ENCODE measurements around the gene DYRK4.
A peak's percentile ranks its signal among the peaks of the same experiment; 100 is the strongest.
"Not testable (repeated sequence)": the region's sequence is repeated elsewhere in the genome, so short reads cannot be mapped to it uniquely, and the experiment has no call there.

DYRK4 gene, protein sequence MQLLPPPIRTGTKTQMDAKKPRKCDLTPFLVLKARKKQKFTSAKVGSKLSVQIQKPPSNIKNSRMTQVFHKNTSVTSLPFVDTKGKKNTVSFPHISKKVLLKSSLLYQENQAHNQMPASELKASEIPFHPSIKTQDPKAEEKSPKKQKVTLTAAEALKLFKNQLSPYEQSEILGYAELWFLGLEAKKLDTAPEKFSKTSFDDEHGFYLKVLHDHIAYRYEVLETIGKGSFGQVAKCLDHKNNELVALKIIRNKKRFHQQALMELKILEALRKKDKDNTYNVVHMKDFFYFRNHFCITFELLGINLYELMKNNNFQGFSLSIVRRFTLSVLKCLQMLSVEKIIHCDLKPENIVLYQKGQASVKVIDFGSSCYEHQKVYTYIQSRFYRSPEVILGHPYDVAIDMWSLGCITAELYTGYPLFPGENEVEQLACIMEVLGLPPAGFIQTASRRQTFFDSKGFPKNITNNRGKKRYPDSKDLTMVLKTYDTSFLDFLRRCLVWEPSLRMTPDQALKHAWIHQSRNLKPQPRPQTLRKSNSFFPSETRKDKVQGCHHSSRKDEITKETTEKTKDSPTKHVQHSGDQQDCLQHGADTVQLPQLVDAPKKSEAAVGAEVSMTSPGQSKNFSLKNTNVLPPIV

DNA sequence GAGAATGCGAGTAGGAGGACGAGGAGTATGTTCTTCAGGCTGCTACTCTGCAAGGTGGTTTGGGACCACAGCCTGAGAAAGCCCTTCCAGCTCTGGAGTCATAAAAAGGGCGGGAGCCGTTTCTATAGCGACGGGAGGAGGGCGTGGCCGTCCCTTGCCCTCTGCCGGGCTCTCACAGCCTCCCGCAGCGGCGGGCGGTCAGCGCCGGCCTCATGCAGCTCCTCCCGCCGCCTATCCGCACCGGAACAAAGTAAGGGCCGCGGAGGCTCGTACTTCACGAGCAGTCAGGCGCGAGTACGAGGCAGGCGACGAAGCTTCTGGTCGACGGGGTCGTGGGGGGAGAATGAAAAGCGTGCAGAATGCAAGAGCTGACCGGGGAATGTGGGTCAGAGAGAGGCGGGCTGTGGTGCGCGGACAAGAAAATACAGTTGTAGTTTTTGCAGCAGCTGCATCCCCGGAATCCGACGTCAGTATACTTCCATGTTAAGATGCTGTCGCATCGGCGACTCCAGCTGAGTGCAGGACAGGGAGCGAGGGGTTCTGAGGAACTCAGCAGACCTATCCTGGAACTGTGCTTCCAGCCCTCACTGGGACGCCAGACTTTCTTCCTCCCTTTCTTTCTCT is at the start of gene DYRK4:
TSS of gene DYRK4 (plus strand) at position 175 of the 624 bp plus-strand sequence. CDS start at position 213, 38 bp downstream.
- DNase-seq: no peak

- no peak for DNase-seq
These were observed 43.8 kb upstream of the DYRK4 start for GRCh38 chr12:4518106-4518728.

DNA sequence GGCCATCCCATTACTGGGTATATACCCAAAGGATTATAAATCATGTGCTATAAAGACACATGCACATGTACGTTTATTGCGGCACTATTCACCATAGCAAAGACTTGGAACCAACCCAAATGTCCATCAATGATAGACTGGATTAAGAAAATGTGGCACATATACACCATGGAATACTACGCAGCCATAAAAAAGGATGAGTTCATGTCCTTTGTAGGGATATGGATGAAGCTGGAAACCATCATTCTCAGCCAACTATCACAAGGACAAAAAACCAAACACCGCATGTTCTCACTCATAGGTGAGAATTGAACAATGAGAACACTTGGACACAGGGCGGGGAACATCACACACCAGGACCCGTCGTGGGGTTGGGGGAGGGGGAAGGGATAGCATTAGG is 38.6 kb upstream of the DYRK4 start:
- DNase-seq: not testable (repeated sequence)

GRCh38 chr12:4526923-4527546 is 35.0 kb upstream of the DYRK4 start:
- DNase-seq: no peak

- no peak for DNase-seq
These were observed 31.8 kb upstream of the DYRK4 start for GRCh38 chr12:4530160-4530559.

DNA sequence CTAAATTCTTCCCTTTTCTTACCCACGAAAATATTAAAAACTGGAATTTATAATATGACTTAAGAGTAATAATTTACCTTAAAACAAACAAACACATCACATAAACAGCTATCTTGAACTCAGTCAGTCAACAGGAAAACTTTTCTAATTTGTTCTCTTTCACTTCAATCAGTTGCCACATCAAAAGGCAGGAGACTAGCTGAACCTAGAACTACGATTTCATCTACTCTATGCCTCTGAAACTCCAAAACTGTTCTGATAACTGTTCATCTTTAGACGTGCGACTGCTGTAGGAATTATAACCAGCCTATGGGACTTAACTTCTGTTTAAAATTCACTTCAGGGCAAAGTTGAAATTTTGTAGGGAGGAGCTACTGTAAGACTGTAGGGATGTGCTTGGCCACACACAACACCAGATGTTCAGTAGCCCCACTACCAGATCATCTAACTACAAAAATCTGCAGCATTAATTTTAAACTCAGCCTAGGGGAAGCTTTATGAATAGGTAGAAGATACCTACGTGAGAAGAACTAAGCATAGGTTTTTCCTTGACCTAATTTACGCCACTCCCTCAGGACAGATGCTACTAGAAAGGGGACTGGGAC is 30.9 kb upstream of the DYRK4 start:
- DNase-seq: no peak

GRCh38 chr12:4535092-4535491 is 26.9 kb upstream of the DYRK4 start:
- no peak for DNase-seq

DNA sequence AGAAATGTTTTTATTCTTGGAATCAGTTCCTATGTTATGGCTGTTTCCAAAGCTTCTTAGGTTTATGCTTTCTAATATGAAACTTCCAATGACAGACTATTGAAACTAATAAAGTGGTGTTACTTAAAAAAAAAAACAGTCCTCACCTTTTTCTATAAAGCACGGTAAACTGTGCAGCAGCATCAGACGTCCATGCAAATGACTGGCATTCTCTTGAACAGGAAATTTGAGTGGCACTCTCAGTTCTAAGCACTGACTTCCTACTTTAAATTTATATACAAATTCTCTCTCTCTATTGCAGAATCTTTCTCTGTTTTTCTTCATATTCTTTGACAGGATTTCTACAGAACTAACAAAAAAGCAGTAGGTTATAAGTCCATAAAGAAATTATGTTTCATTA is 26.1 kb upstream of the DYRK4 start:
- no peak for DNase-seq

DNA sequence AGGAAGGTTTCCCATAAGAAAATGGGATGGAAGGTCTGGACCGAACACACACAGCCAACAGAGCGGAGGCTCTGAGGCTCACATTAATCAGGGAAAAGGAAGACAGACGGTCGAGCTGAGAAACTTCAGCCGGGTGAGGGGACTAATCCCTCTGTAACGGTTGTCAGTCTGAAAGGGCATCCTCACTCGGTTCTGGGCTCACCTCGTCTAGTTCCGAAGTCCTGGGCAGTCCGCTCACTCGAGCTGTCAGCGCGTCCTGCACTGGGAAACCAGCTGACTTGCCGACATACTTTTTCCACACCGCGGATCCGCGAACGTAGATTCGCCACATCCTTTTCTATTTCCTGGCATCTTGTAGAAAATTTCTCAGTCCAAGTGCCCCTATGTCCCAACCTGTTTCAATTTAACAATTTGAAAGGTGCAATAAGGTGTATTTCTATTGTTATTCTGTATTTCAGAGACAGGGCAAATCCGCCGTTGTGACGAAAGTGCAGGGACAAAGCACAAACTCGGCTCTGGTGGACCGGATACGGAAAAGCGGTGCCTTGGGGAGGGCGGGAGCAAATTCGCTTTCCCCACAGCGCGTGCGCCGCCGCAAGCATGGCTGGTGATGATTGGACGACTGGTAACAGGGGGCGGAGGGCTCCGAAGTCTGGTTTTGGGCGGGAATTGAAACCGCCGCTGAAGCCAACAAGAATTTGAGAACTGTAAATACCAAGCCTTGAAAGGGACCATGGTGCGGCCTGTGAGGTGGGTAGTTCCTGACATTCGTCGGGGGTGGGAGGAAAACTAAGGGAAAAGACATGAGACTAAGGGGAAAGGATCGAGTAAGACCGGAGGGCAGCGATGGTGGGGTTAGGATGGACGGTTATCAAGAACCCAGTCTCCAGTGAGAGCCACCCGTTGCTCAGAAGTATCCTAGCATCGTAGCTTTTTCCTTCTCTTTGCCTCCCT is 23.5 kb upstream of the DYRK4 start, which contains the start of gene RAD51AP1:
TSS of gene RAD51AP1 (plus strand) at position 684 of the 954 bp plus-strand sequence. CDS start at position 734, 50 bp downstream.
- DNase-seq: peak; percentile 91

- no peak for DNase-seq
These were observed 22.7 kb upstream of the DYRK4 start for GRCh38 chr12:4539167-4539870.

DNA sequence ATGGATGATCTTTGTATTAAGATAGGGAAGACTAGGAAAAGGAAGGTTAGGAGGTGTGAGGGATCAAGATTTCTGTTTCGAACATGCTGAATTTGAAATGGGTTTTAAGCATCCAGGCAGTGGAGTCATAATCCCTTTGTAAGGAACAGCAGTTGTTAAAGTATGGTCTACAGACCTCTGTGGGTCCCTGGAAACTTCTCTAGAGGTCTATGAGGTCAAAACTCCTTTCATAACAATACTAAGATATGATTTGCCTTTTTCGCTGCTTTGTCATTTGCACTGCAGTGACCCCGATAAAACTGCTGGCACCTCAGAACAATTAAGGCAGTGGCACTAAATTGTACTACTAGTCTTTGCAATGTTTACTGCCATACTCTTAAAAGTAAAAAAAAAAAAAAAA is 21.8 kb upstream of the DYRK4 start:
- no peak for DNase-seq

- DNase-seq: no peak
These were observed 21.4 kb upstream of the DYRK4 start for GRCh38 chr12:4540638-4541037.

- DNase-seq: no peak
These were observed 16.8 kb upstream of the DYRK4 start for GRCh38 chr12:4545195-4545594.

DNA sequence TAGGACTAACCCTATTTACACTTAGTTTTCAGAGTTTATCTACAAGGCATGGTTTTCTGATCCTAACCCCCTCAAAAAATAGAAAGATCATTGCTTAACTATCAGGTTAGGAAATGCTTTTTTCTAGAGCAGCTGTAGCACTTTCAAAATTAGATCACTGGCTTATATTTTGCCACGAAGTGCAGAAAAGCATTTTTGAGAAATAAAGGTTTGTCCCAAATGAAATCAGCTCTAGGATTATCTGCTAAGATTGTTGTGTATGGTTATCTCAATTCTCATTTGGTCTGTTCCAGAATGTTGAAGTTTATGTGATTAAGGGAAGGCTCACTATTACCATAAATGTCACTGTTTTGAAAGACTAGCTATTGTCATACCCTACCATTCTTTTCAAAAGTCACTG is 9.8 kb upstream of the DYRK4 start:
- DNase-seq: no peak

DNA sequence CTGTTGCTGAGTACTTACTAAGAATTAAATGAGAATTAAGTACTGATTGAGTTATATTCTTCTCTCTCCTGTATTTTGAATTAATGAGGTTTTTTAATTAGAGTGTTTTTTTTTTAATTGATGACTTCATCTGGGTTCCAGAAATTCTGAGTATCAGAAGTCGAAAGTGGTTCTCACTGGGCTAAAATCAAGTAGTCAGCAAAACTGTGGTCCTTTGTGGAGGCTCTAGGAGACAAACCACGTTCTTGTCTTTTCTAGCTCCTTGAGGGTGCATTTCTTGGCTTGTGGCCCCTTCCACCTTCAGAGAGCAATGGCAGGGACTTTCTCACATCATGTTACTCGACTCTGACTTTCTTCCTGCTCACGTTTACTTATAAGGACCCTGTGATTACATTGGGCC is 8.1 kb upstream of the DYRK4 start:
- DNase-seq: no peak

DNA sequence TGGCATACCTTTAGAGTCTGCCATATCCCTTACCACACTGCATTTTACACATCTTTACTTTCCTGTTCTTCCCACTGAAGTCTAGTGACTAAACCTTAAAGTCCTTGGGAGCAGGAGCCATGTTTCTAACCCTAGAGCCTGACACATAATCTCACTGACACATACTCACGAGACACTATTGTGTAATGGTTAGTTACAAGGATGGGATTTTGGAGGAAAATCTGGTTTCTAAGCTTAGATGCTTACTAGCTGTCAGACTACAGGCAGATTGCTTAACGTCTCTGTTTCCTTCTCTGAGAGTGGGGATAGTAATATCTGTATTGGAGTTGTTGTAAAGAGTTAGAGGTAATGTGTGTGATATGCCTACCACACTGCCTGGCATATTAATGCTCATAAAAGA is 6.2 kb upstream of the DYRK4 start:
- no peak for DNase-seq

GRCh38 chr12:4556735-4557530 is 5.1 kb upstream of the DYRK4 start:
- DNase-seq: no peak

DNA sequence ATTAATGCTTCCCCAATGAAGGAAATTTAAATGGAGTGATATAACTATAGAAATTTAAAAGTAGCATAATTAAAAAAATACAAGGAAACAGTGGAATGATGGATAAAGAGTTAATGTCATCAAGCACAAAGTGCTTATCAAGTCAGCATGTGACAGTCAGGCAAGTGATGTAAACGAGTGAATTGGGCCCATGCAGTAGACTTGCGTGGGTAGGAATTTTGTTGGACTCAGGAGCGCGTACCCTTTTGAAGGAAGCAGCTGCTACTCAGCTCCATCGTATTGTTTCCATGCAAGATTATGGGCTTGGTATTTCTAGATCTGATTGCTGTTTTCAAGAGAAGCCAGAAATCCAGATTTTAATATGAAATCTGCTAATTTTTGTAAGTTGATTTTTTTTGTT is 4.4 kb upstream of the DYRK4 start:
- no peak for DNase-seq

- DNase-seq: no peak
These were observed 3.8 kb upstream of the DYRK4 start for GRCh38 chr12:4558171-4558570.

DNA sequence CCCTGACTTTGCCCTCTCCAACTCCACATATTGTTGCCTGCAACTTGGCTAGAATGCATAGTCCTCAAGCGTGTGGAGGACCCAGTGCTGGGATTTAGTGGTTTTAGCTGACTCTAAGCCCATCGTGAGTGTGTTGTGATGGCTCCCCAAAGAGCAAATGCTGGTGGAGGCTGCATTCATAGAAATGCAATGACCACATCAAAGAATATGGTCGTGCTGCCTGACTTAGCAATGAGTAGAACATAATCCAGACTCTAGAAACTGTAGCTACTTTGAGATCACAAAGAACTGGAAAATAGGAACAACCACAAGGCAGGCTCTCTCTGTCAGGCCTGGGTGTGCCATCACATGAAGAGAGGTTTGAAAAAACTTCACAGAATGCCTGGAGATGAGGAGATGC is 1.3 kb downstream of the DYRK4 start:
- no peak for DNase-seq

All from stimulated activated CD4-positive, alpha-beta T cell treated with anti-CD3 and anti-CD28 coated beads, Interleukin-4, amount 100 ng/mL, for 1 hour (primary cell).